ENCODE data around the gene ZXDC.

Gene ZXDC

DNA sequence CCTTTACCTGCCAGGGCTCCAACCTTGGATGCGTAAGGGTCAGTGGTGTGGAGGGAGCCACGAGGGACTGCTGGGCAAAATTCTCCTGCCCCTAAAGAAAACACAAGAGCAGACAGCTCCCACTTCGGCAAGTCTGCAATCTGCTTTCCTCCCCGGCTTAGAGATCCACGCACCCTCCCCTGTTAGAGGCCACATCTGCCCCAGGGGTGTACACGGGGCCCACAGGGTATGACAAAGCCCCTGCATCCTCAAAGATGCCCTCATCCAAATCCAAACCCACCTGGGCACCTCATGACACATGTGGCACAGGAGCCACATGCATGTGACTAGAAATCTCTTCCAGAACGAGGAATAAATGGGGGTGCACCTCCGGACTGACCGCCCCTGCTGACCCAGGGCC, 25.5 kb downstream of the ZXDC start:
- DNase-seq = no peak

DNA sequence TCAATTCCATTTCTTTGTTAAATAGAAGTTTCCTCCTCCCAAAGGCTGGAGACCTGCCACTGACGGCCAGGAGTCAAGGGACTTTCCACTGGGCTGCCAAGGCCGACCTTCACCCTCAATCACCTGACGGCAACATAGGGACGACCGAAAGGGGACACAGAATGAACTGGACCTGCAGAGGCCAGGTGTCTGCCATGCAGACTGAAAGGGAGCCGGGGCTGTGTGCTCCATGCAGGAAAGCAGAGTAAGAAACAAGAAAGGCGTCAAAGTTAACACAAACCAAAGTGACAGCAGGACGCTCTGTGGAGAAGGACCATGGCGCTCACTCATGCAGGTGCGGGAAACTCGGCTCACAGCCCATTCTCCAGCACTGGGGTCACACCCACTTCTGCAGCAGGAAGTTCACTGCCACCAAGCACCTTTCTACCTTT, 26.1 kb downstream of the ZXDC start:
- DNase-seq = no peak

DNA sequence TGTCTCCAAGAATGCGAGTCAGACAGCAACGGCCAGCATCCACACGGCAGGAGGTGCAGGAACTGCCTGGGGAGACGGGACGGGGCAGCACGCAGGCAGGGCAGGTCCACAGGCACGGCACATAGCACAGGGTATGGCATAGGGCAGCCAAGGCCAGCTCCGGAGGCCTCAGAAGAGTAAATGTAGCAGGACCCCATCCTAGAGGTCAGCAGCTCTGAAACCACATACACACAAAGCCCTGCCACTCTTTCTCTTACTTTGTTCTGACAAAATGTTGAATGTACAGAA, 26.9 kb downstream of the ZXDC start:
- DNase-seq = no peak

GRCh38 chr3:126448136-126448892, 27.4 kb downstream of the ZXDC start:
- no peak for DNase-seq

DNA sequence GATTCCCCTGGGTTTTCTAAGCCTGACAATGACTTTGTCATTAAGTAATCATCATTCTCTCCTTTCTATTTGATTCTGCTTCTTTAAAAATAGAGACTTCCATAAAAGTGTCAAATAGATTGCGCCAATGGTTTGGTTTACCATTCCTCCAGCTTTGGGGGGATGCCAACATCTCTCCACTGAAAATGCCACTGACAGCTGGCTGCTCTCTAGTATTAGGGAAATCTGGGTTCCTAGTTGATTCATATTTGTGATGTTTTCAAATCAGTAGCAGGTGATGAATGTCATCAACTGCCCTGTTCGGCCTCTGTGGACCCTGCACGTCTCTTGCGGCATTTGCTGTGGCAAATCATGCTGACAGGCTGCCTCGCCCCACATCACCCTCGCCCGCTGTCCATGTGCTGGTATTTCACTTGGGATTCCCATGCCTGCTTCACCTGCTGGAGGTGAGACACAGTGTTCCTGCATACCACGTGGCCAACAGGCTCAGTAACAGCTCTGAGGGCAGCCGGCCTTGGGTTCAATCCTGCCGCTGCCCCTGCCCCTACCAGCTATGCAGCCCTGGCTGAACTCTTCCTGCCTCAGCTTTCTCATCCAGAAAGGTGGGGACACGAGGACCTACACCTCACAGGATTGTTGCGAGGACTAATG, 28.1 kb downstream of the ZXDC start:
- no peak for DNase-seq

- DNase-seq = no peak
Measured at GRCh38 chr3:126446791-126447190, 28.9 kb downstream of the ZXDC start.

DNA sequence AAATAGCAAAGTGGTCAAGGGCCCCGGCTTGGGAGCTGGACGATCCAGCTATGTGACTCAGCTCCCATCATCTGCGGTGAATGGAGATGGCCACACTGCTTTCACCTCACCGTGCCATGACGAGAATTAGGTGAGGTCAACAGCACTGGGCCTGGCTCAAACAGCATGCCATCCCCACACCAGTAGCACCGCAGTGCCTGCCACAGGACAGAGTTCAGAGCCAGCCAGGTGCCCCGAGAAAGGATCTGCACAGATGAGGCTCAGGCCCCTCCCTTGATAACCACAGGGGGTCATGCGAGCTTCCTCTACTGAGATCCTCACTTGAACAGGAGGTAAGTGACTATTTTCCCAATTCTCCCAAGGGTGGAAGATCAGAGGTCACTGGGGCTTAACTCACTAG, 29.4 kb downstream of the ZXDC start:
- DNase-seq = no peak

- no peak for DNase-seq
Measured at GRCh38 chr3:126445506-126445905, 30.2 kb downstream of the ZXDC start.

DNA sequence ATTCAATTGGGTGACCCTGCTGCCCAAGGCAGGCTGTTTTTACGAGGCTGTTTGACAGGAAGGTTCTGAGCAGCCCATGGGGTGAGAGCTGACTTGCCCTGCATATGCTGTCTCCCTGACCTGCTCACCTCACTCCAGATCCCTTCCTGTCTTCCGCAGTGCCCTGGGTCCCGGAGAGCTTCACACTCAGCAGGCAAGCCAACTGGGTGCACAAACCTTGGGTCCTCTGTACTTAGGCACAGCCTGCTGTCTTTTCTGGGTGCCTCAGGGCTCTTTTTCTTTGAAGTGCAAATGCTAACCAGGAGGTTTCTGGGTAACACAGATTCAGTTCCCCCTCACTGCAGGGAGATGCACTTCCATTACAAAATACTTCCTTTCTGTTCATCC, 32.8 kb downstream of the ZXDC start:
- DNase-seq = no peak

DNA sequence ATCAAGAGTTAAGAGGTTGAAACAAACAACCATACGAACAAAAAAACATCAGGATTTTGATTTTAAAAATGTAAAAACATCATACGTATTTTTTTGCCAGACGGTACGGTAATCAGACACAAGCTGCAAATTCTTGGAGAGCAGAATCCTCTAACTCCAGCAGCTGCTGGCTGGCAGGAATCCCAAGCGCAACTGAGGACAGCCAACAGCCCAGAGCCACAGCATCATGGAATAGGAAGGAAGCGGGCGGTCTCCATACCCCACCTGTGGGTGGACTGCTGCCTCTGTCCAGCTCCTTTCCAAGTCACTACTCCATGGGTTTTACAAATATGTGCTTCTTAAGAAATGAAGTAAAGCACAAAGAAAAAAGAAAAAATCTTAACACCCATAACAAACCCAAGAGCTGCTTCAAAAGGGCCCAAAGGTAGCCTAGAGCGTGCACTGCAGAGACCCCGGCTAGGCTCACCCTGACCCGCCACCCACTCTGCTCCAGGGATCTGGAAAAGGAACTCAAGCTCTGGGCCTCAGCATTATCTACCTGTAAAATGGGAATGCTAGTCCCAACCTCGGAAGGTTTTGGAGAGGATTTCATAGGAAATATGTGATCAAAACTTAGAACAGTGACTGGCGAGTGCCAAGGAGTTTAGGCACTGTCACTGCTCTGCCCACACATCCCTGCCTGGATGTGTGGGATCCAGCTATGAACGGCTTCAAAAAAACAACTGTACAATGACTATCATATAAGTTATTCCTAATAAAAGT, 33.4 kb downstream of the ZXDC start:
- DNase-seq = no peak

- no peak for DNase-seq
Measured at GRCh38 chr3:126441256-126441880, 34.3 kb downstream of the ZXDC start.

- DNase-seq = no peak
Measured at GRCh38 chr3:126440709-126440995, 35.0 kb downstream of the ZXDC start.

GRCh38 chr3:126439968-126440708, 35.6 kb downstream of the ZXDC start:
- DNase-seq = no peak

- no peak for DNase-seq
Measured at GRCh38 chr3:126439346-126439967, 36.2 kb downstream of the ZXDC start.

DNA sequence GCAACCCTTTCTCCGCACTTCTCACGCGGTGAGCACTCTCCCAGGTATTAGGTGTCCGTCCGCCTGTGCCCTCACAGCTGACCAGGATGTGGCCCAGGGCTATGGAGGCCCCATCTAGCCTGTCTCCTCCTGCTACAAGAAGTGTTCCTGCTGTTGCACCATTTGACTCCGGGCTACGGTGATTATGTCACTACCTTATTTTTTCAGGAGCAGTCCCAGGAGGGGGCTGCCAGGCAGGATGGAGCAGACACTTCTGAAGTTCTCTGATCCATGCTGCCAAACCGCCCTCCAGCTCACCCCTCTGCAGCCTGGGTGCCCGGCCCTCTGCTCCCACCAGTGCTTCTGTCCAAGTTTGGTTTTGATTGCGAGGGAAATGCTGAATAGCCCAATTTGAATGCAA, 36.9 kb downstream of the ZXDC start:
- DNase-seq = no peak

- DNase-seq = no peak
Measured at GRCh38 chr3:126438186-126438585, 37.5 kb downstream of the ZXDC start.

GRCh38 chr3:126436826-126437717, 38.6 kb downstream of the ZXDC start:
- no peak for DNase-seq

DNA sequence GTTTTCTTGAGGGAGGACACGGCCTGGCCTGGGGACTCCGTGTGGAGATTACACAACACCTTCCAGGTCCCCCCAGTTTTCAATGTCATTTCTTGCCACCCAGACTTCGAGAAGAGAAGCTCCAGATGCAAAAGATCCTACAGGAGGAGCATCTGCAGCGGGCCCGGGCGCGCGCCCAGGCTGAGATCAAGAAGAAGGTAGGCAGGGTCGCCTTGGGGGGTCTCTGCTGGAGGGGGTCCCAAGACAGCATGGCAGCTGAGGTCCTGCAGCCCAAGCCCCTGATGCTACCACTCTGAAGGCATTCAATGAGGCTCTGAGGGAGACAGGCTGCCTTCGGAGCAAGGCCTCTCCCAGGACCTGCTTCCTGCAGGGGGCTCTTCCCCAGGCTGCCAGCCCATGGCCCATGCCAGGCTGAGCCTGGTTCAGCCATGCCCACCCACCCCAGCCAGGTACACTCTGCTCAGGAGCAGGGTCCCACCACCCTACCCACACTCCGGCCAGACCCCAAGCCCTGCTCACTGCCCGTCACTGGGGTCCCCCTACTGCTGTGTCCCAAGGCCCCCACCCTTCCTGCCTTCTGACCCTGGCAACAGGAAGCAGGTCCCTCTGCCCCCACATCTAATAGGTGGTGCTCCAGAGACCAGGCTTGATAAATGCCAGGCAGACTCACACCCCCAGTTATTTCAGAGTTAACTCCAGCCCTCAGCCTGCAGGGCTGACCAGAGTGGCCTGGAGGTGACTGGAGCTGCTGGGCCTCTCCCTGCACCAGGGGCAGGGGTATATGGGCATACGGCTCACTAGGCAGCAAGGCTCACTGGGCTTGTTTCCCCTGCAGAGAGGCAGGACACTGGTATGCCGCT, 40.0 kb downstream of the ZXDC start:
- DNase-seq = no peak

GRCh38 chr3:126434931-126435411, 40.7 kb downstream of the ZXDC start:
- no peak for DNase-seq

DNA sequence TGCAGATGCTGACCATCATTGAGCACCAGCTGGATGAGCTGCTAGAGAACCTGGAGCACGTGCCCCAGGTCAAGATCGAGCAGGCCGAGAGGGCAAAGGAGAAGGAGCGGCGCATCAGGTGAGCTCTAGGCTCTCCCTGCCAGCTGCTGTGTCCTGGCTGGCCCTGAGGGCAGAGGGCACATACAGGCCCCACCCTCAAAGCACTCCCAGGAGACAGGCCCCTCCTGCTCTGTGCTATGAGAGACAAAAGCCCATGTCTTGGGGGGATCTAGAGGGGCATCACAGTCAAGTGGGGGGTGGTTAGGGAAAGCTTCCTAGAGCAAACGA, 41.5 kb downstream of the ZXDC start:
- DNase-seq = no peak
